Suppressor macrophage treated with lipopolysaccharide for 4 hours (primary cell): Measurements from ENCODE around the gene NUP93.

ENCODE experiments used
- DNase-seq: peaks from one replicate; pipeline ENCODE4 v3.0.0-alpha.2; 2020

NUP93 gene

GRCh38 chr16:56897026-56897799 lies 167.3 kb downstream of the NUP93 start:
- no peak for DNase-seq

- no peak for DNase-seq
These were observed 168.9 kb downstream of the NUP93 start for GRCh38 chr16:56898847-56899246.
